ENCODE results near the gene RBM45. TPM values are rescaled to one million over a fixed set of nuclear protein-coding genes. Genes with fewer than 3 reads are reported as not detected.

RBM45 gene
- total RNA-seq, 4 donors from 2014 or later, result 6.8 to 16.9 (median 8.2) TPM

- TF ChIP-seq CTCF (IDR thresholded peaks at IDR 0.05), result no peak
- no peak for ATAC-seq (ENCODE audit: low FRiP score)
- no peak for DNase-seq (ENCODE audit: low spot score)
Observed at GRCh38 chr2:178109813-178110212, 2.4 kb upstream of the RBM45 start.

DNA sequence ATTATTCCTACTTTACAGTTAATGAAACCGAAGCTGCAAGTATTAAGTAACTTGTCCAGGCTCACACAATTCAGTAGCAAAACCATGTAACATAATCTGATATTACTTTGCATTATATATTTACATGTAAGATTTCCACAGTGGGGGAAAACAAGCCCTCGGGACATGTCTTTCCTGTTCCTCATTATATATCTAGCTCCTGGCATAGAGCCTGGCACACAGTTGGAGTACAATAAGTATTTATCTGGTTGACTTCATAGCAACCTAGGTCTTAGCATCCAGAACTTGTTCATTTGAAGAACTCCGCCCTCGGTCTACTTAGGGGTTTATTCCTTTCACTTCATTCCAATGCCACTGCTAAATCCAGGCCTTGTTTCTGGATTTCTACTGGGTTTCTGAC is 1.6 kb upstream of the RBM45 start:
- no peak for ATAC-seq (ENCODE audit: low FRiP score)
- no peak for DNase-seq (ENCODE audit: low spot score)
- no peak for TF ChIP-seq CTCF (IDR thresholded peaks at IDR 0.05)

GRCh38 chr2:178111743-178112142 is 494 bp upstream of the RBM45 start:
- no peak for DNase-seq (ENCODE audit: low spot score)
- no peak for ATAC-seq (ENCODE audit: low FRiP score)
- TF ChIP-seq CTCF (IDR thresholded peaks at IDR 0.05), result no peak

DNA sequence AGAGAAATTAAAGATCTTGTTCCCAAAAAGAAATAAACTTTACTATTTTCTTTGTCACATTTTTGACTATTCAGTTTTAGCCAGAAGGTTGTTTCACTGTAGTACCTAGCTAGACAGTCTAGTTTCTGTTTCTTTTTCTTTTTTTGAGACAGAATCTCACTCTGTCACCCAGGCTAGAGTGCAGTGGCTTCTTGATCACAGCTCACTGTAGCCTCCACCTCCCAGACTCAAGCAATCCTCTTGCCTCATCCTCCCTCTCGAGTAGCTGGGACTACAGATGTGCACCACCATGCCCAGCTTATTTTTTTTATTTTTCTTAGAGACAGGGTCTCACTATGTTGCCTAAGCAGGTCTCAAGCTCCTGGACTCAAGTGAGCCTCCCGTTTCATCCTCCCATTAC is 2.2 kb downstream of the RBM45 start:
- no peak for DNase-seq (ENCODE audit: low spot score)
- TF ChIP-seq CTCF (IDR thresholded peaks at IDR 0.05), result no peak
- ATAC-seq (ENCODE audit: low FRiP score), result no peak

- no peak for TF ChIP-seq CTCF (IDR thresholded peaks at IDR 0.05)
- no peak for DNase-seq (ENCODE audit: low spot score)
- ATAC-seq (ENCODE audit: low FRiP score), result no peak
Observed at GRCh38 chr2:178115271-178115670, 3.0 kb downstream of the RBM45 start.

DNA sequence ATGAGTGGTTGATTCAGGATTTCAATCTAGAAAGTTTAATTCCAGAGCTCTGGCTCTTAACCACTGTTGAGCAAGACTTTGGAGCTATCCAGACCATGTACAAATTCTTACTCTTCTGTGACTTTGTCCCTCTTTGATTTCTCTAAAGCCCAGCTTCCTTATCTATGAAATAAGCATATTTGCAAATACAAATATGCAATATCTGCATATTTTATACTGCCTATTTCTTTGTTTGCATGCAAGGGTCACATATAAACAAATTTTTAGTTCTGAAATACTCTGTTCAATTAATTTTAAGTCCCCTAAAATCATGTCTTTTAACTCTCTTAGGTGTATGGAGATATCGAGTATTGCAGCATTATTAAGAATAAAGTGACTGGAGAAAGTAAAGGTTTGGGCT is 5.5 kb downstream of the RBM45 start:
- DNase-seq (ENCODE audit: low spot score), result no peak
- TF ChIP-seq CTCF (IDR thresholded peaks at IDR 0.05), result no peak
- no peak for ATAC-seq (ENCODE audit: low FRiP score)

DNA sequence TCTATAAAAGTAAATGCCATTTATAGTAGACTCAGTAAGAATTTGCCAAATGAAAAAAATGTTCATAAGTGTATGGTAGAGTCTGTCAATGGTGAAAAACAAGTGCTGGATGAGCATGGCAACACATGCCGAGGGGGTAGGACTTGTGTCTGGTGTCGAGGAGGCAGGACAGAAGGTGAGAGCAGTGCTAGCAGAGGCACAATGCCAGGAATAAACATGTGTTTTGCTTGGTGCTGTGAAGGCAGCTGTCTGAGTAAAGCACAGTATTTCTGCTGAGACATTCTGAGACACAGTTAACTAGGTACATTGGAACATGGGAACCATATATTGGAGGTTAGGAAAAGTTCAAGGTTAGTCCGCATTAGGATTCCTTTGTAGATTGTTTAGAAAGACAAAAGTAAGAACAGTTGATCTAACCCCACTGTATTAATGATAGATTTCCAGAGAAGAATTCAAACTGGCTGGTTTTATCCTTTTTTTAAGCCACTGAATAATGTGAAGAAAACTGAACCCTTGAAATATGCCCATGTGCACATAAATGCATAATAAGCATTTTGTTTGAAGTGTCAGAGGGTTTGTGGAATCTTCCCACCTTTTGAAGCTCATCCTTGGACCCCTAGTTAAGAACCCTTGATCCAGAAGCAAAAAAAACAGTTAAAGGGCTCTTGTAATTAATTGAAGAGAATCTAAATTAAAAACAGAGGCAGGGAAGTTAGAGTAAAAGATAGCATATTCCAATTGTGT is 7.1 kb downstream of the RBM45 start:
- ATAC-seq (ENCODE audit: low FRiP score) (no peak), DNase-seq (ENCODE audit: low spot score) (no peak)
- no peak for TF ChIP-seq CTCF (IDR thresholded peaks at IDR 0.05)
